Measurements from ENCODE around the gene ADGRL3. TPM values are rescaled to one million over a fixed set of nuclear protein-coding genes. Genes with fewer than 3 reads are reported as not detected.

ADGRL3 gene
- total and polyA plus RNA-seq, 12 donors = 2.4 to 182 (median 22.1) TPM

DNA sequence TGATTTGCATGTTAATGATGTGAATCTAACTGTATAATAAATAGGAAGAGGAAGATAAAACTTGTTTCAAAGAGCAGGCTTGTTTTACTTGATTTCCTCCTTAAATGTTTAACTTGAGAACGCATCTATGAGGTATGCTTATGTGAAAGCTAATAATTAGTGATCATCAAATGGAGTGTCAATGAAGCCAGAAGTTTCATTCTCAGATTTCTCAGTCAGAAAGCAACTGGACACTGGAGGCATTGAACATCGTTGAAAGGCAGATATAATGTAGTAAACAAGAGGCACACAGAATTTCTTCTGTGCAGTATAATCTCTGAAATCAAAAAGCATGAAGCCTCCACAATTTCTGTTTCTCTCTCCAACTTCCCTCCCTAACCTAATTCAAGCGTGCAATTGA lies 672.9 kb downstream of the ADGRL3 start:
- no peak overlapping the region for H3K4me3 ChIP-seq
- 72 to 77% (median 76%) methylated on average over 3 of the region's 3 CpGs for WGBS, 4 donors
- H3K27me3 ChIP-seq = no peaks in the 10 kb centered on the region
- intact Hi-C loops (cut with DNase I) = no loop called here
- DNase-seq = no peak
- peaks cover 0 to 4% of the 10 kb centered on the region in 2 donors for H3K36me3 ChIP-seq (replicated peaks in 1 of 2)
- TF ChIP-seq, protein P1, sequence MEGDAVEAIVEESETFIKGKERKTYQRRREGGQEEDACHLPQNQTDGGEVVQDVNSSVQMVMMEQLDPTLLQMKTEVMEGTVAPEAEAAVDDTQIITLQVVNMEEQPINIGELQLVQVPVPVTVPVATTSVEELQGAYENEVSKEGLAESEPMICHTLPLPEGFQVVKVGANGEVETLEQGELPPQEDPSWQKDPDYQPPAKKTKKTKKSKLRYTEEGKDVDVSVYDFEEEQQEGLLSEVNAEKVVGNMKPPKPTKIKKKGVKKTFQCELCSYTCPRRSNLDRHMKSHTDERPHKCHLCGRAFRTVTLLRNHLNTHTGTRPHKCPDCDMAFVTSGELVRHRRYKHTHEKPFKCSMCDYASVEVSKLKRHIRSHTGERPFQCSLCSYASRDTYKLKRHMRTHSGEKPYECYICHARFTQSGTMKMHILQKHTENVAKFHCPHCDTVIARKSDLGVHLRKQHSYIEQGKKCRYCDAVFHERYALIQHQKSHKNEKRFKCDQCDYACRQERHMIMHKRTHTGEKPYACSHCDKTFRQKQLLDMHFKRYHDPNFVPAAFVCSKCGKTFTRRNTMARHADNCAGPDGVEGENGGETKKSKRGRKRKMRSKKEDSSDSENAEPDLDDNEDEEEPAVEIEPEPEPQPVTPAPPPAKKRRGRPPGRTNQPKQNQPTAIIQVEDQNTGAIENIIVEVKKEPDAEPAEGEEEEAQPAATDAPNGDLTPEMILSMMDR (IDR thresholded peaks at IDR 0.05) = no peak
- no peak for TF ChIP-seq POLR2A (IDR thresholded peaks at IDR 0.05)
- no peaks in the 10 kb centered on the region for H3K9me3 ChIP-seq (replicated peaks in 1 of 3)
- H3K4me1 ChIP-seq (replicated peaks in 1 of 2) = no peaks in the 10 kb centered on the region
- no peak overlapping the region for H3K27ac ChIP-seq

DNA sequence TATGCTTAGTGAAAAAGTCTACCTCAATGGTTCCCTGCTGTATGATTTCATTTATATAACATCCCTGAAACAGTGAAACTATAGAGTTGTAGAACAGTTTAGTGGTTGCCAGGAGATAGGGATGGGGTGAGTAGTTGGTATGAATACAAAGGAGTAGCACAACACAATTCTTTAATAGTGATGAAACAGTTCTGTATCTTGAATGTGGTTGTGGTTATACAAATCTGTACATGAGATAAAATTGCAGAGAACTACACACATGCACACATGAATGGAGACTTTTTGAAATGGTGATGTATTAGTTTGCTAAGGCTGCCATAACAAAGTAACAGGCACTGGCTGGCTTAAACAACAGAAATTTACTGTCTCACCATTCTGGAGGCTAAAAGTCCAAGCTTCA lies 677.1 kb downstream of the ADGRL3 start:
- no peak for TF ChIP-seq POLR2A (IDR thresholded peaks at IDR 0.05)
- TF ChIP-seq, protein P1 (IDR thresholded peaks at IDR 0.05) = no peak
- Histone ChIP-seq H3K4me1 (replicated peaks in 1 of 2) (no peaks in the 10 kb centered on the region), H3K27ac (no peak overlapping the region), H3K27me3 (no peaks in the 10 kb centered on the region), H3K9me3 (replicated peaks in 1 of 3) (no peaks in the 10 kb centered on the region), H3K36me3 (replicated peaks in 1 of 2) (no peaks in the 10 kb centered on the region), H3K4me3 (no peak overlapping the region)
- intact Hi-C loops (cut with DNase I) = no loop called here
- DNase-seq = no peak

DNA sequence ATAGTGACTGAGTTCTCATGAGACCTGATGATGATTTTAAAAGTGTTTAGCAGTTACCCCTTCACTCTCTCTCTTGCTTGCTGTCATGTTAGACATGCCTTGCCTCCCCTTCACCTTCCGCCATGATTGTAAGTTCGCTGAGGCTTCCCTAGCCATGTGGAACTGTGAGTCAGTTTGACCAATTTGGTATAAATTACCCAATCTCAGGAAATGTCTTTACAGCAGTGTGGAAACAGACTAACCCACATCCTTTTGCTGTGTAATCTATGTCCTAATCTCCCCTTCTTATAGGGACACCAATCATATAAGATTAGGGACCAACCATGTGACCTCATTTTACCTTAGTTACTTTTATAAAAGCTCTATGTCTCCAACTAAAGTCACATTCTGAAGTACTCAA lies 677.8 kb downstream of the ADGRL3 start:
- no peaks in the 10 kb centered on the region for H3K9me3 ChIP-seq (replicated peaks in 1 of 3)
- H3K4me1 ChIP-seq (replicated peaks in 1 of 2) = no peaks in the 10 kb centered on the region
- H3K27ac ChIP-seq = no peak overlapping the region
- no peak for TF ChIP-seq POLR2A (IDR thresholded peaks at IDR 0.05)
- TF ChIP-seq, protein P1 (IDR thresholded peaks at IDR 0.05) = no peak
- DNase-seq = no peak
- intact Hi-C loops (cut with DNase I) = no loop called here
- H3K27me3 ChIP-seq = no peaks in the 10 kb centered on the region
- no peak overlapping the region for H3K4me3 ChIP-seq
- 74 to 85% (median 83%) methylated on average over 2 of the region's 2 CpGs for WGBS, 4 donors
- no peaks in the 10 kb centered on the region for H3K36me3 ChIP-seq (replicated peaks in 1 of 2)

DNA sequence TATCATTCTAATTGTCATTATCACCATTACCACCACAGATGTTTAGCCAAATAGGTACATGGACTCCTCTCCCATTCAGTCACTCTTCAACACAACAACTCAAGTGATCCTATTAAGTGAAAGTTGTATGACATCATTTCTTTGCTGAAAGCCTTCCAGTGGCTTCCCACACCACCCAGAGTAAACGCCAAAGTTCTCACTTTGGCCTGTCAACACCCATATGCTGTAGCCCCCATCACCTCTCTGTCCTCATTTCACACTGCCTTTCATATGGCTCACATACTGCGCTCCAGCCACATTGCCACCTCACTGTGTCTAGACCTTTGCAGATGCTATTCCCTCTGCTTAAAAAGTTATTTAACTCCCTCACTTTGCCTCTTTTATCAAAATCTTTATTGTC lies 682.3 kb downstream of the ADGRL3 start:
- Histone ChIP-seq H3K36me3 (replicated peaks in 1 of 2) (no peaks in the 10 kb centered on the region), H3K27ac (no peak overlapping the region), H3K9me3 (replicated peaks in 1 of 3) (no peaks in the 10 kb centered on the region), H3K27me3 (no peaks in the 10 kb centered on the region), H3K4me1 (replicated peaks in 1 of 2) (no peaks in the 10 kb centered on the region), H3K4me3 (no peak overlapping the region)
- TF ChIP-seq POLR2A (IDR thresholded peaks at IDR 0.05) = no peak
- TF ChIP-seq, protein P1 (IDR thresholded peaks at IDR 0.05) = no peak
- no peak for DNase-seq
- intact Hi-C loops (cut with DNase I) = no loop called here
- WGBS, 4 donors = 70 to 94% (median 93%) methylated on average over 2 of the region's 2 CpGs

All from adrenal gland (tissue), 12 donors.